HG03103 (cell line): ENCODE results near the gene COX7A1.
"Not testable (repeated sequence)": the region's sequence is repeated elsewhere in the genome, so short reads cannot be mapped to it uniquely, and the experiment has no call there.

Experiments
- ATAC-seq: cut with Tn5 transposase; IDR thresholded peaks from one replicate; pipeline ENCODE4 v1.9.1; 2021; ENCODE audit warnings: low read depth; ENCODE audit not compliant: unreplicated experiment

COX7A1 gene

GRCh38 chr19:36142046-36142445 lies 10.2 kb downstream of the COX7A1 start:
- ATAC-seq, result no peak

GRCh38 chr19:36141039-36141927 lies 11.0 kb downstream of the COX7A1 start:
- ATAC-seq, result no peak

GRCh38 chr19:36140304-36141038 lies 11.8 kb downstream of the COX7A1 start:
- no peak for ATAC-seq

GRCh38 chr19:36139473-36140303 lies 12.6 kb downstream of the COX7A1 start, which contains the start of gene CAPNS1:
TSS of gene CAPNS1 (plus strand) at chr19:36140066. CDS start at chr19:36141012, 946 bp downstream.
- peak; percentile 72 for ATAC-seq

- ATAC-seq, result no peak
Observed at GRCh38 chr19:36139120-36139472, 13.2 kb downstream of the COX7A1 start.

GRCh38 chr19:36136964-36137686 lies 15.1 kb downstream of the COX7A1 start:
- ATAC-seq, result no peak

- ATAC-seq, result not testable (repeated sequence)
Observed at GRCh38 chr19:36134867-36135266, 17.4 kb downstream of the COX7A1 start.

GRCh38 chr19:36131221-36131620 lies 21.0 kb downstream of the COX7A1 start:
- ATAC-seq, result not testable (repeated sequence)

- no peak for ATAC-seq
Observed at GRCh38 chr19:36128392-36128736, 23.9 kb downstream of the COX7A1 start.

GRCh38 chr19:36125557-36125956 lies 26.7 kb downstream of the COX7A1 start:
- ATAC-seq, result no peak

GRCh38 chr19:36121486-36122124 lies 30.6 kb downstream of the COX7A1 start:
- ATAC-seq, result no peak

GRCh38 chr19:36120984-36121358 lies 31.3 kb downstream of the COX7A1 start:
- no peak for ATAC-seq

GRCh38 chr19:36120092-36120983 lies 31.9 kb downstream of the COX7A1 start:
- no peak for ATAC-seq

GRCh38 chr19:36116344-36116637 lies 36.0 kb downstream of the COX7A1 start:
- ATAC-seq, result no peak

- peak; percentile 20 for ATAC-seq
Observed at GRCh38 chr19:36115453-36116343, 36.5 kb downstream of the COX7A1 start, which contains the start of gene TBCB. TSS of gene TBCB (plus strand) at chr19:36115468. CDS start at chr19:36115561, 93 bp downstream.

- ATAC-seq, result peak; percentile 71
Observed at GRCh38 chr19:36114721-36115452, 37.4 kb downstream of the COX7A1 start, which contains the start of gene POLR2I. TSS of gene POLR2I (minus strand) at chr19:36114875. CDS start at chr19:36114856, 19 bp downstream.
